Osteocyte (in vitro differentiated cells): ENCODE measurements around the gene H2AZ1. TPM values are rescaled to one million over a fixed set of nuclear protein-coding genes. Genes with fewer than 3 reads are reported as not detected.

Source experiments
- DNase-seq: peaks from one replicate; pipeline ENCODE4 v3.0.0; 2021; ENCODE audit warnings: mixed read lengths; ENCODE audit not compliant: unreplicated experiment; ENCODE audit errors: extremely low spot score
- H3K27ac Mint-ChIP-seq: one replicate; pipeline ENCODE4 v1.8.0; 2021; ENCODE audit warnings: mild to moderate bottlenecking, mixed read lengths; ENCODE audit not compliant: unreplicated experiment
- H3K27me3 Mint-ChIP-seq: one replicate; pipeline ENCODE4 v1.8.0; 2021; ENCODE audit warnings: mixed read lengths; ENCODE audit not compliant: unreplicated experiment
- H3K36me3 Mint-ChIP-seq: one replicate; pipeline ENCODE4 v1.8.0; 2021; ENCODE audit warnings: mixed read lengths; ENCODE audit not compliant: unreplicated experiment
- H3K4me1 Mint-ChIP-seq: one replicate; pipeline ENCODE4 v1.8.0; 2021; ENCODE audit warnings: mixed read lengths; ENCODE audit not compliant: unreplicated experiment
- H3K4me3 Mint-ChIP-seq: one replicate; pipeline ENCODE4 v1.8.0; 2021; ENCODE audit warnings: mild to moderate bottlenecking, moderate library complexity, mixed read lengths; ENCODE audit not compliant: unreplicated experiment
- H3K9me3 Mint-ChIP-seq: one replicate; pipeline ENCODE4 v1.8.0; 2021; ENCODE audit warnings: mixed read lengths; ENCODE audit not compliant: unreplicated experiment
- CTCF ChIP-seq: fragments of 200-600 bp; sonication (generic); IDR thresholded peaks from 2 replicates; pipeline ENCODE4 v1.5.0; 2021; ENCODE audit warnings: antibody characterized with exemption, mild to moderate bottlenecking, moderate library complexity
- long read RNA-seq: library from polyadenylated mRNA; unstranded; transcript quantifications from one replicate; pipeline ENCODE4 v2.0.0, GENCODE V29; 2021
- total RNA-seq: library from RNA; stranded (reverse); gene quantifications from 2 replicates; pipeline ENCODE4 v1.2.1, GENCODE V29; 2021

The H2AZ1 gene
- total RNA-seq: 192 and 198 TPM in 2 replicates
- long read RNA-seq, transcript H2AFZ-201 (5 exons, 979 nt): major isoform, 357 of 376 reads
- long read RNA-seq, partial matches to known transcripts: 4 of 376 reads
- long read RNA-seq, other reads (novel, unspliced or antisense): 10 of 376 reads

DNA sequence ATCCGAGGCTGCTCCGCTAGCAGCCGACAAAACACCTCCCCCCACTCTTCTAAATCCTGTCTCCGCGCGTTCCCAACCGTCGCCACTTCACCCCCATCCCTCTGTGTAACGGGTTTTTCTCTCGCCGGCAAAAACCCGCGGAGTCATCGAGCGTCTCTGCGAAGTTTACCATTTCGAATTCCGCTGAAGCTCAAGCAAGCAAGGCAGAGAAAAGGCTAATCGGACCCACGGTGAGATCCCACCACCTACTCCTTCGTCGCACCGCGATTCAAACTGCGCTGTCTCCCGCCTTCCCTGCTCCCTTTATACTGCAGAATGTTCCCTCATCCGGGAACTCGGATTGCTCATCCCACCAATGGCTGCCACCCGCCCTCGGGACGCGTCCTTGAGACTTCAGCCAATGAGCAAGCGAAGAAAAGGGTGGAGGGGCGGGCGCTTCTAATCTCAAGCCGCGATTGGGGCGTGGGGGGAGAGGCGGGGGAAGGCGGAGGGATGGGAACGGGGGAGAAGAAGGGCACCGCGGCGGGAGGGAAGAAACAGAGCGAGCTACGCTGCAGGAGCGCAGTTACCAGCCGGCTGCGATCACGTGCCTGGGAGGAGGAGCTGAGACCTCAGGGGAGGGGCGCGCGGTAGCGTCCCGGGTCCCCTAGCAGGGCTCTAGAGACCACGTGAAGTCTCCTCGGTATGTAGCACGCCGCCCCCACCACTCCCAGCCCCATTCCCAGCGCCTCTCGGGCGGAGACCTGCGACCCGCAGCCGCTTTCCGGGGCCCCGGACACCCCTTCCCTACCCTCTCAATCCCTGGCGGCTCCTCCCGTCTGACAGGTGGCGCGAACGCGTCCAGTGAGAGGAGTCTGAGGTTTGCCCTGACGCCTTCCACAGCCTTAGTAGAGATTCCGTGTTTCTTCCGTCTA lies at the start of gene H2AZ1:
TSS of gene H2AZ1 (minus strand) at position 277 of the 914 bp plus-strand sequence. CDS start at position 172, 105 bp downstream.
- Mint-ChIP-seq H3K27ac (no peak within 1 kb of the TSS), H3K9me3 (no peaks in the 10 kb centered on the region), H3K27me3 (no peaks in the 10 kb centered on the region), H3K4me1 (peaks cover 22% of the 10 kb centered on the region), H3K4me3 (no peak within 1 kb of the TSS), H3K36me3 (peaks cover 7% of the 10 kb centered on the region)
- peak; percentile 99 for DNase-seq
- TF ChIP-seq CTCF: no peak

- peak; percentile 64 for TF ChIP-seq CTCF
- H3K4me1 Mint-ChIP-seq: peaks cover 4% of the 10 kb centered on the region
- no peak overlapping the region for H3K27ac Mint-ChIP-seq
- peaks cover 3% of the 10 kb centered on the region for H3K27me3 Mint-ChIP-seq
- DNase-seq: no peak
- H3K9me3 Mint-ChIP-seq: no peaks in the 10 kb centered on the region
- no peak overlapping the region for H3K4me3 Mint-ChIP-seq
- H3K36me3 Mint-ChIP-seq: no peaks in the 10 kb centered on the region
Observed at GRCh38 chr4:99998062-99998867, 48.2 kb upstream of the H2AZ1 start.

GRCh38 chr4:99991741-99992140 lies 41.7 kb upstream of the H2AZ1 start:
- no peaks in the 10 kb centered on the region for H3K4me1 Mint-ChIP-seq

GRCh38 chr4:99987681-99988080 lies 37.6 kb upstream of the H2AZ1 start:
- Mint-ChIP-seq H3K27ac (no peak overlapping the region), H3K36me3 (no peaks in the 10 kb centered on the region), H3K27me3 (no peaks in the 10 kb centered on the region), H3K4me1 (no peaks in the 10 kb centered on the region), H3K9me3 (no peaks in the 10 kb centered on the region), H3K4me3 (no peak overlapping the region)
- DNase-seq: no peak
- TF ChIP-seq CTCF: no peak

More at GRCh38 chr4:99991741-99992140, 41.7 kb upstream of the H2AZ1 start:
- Mint-ChIP-seq H3K9me3 (no peaks in the 10 kb centered on the region), H3K27ac (no peak overlapping the region), H3K36me3 (no peaks in the 10 kb centered on the region), H3K4me3 (no peak overlapping the region), H3K27me3 (no peaks in the 10 kb centered on the region)
- no peak for TF ChIP-seq CTCF
- no peak for DNase-seq
